ENCODE results near the gene FAM110D.

FAM110D gene

DNA sequence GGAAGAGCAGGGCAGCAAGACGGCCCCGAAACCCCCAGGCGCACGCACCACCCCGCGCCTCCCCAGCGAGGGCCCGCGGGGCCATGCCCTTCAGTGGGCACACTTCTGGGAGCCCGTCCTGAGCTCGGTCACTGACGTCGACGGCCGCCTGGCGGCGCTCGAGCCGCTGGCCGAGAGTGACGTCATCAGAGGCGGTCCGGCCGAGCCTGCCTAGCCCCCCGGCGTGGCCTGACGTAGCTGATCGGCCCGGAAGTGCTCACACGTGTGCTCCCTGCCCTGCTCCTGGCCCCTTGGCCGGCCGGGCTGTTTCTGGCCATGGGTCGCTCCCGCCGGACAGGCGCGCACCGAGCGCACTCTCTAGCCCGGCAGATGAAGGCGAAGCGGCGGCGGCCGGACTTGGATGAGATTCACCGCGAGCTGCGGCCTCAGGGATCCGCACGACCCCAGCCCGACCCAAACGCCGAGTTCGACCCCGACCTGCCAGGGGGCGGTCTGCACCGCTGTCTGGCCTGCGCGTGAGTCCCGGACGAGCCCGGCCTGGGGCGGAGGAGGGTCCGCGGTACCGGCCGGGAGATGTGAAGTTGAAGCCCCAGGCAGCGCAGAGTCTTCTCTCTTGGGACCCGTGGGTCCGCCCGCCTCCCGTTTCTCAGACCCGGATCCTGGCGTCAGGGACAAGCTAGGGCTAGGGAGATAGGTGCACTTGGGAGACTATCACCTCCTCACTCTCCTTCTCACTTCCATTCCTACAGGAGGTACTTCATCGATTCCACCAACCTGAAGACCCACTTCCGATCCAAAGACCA lies 11.0 kb downstream of the FAM110D start, which contains the start of gene ZNF593:
TSS of gene ZNF593 (plus strand) at position 240 of the 803 bp plus-strand sequence. CDS start at position 316, 76 bp downstream.
- H3K4me3 ChIP-seq (ENCODE audit: low read depth, low read length) = peak within 1 kb of the TSS; percentile 87
- TF ChIP-seq, protein P1, sequence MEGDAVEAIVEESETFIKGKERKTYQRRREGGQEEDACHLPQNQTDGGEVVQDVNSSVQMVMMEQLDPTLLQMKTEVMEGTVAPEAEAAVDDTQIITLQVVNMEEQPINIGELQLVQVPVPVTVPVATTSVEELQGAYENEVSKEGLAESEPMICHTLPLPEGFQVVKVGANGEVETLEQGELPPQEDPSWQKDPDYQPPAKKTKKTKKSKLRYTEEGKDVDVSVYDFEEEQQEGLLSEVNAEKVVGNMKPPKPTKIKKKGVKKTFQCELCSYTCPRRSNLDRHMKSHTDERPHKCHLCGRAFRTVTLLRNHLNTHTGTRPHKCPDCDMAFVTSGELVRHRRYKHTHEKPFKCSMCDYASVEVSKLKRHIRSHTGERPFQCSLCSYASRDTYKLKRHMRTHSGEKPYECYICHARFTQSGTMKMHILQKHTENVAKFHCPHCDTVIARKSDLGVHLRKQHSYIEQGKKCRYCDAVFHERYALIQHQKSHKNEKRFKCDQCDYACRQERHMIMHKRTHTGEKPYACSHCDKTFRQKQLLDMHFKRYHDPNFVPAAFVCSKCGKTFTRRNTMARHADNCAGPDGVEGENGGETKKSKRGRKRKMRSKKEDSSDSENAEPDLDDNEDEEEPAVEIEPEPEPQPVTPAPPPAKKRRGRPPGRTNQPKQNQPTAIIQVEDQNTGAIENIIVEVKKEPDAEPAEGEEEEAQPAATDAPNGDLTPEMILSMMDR (IDR thresholded peaks at IDR 0.05; ENCODE audit: low read depth, low read length, missing control alignments) = peak; percentile 99
- peak; percentile 71 for DNase-seq (ENCODE audit: low read depth)

DNA sequence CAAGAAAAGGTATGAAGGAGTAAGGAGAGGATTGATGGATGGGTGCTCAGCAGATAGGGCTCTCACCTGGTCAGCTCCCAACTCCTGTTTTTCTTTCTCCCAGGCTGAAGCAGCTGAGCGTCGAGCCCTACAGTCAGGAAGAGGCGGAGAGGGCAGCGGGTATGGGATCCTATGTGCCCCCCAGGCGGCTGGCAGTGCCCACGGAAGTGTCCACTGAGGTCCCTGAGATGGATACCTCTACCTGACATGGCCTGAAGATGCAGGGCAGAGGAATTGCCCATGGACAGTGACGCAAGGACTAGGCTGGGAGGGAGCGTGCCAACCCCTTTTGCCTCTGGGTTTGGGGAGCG lies 11.6 kb downstream of the FAM110D start:
- TF ChIP-seq, protein P1 (IDR thresholded peaks at IDR 0.05; ENCODE audit: low read depth, low read length, missing control alignments) = no peak
- no peak for DNase-seq (ENCODE audit: low read depth)
- H3K4me3 ChIP-seq (ENCODE audit: low read depth, low read length) = peak overlapping the region; percentile 87

DNA sequence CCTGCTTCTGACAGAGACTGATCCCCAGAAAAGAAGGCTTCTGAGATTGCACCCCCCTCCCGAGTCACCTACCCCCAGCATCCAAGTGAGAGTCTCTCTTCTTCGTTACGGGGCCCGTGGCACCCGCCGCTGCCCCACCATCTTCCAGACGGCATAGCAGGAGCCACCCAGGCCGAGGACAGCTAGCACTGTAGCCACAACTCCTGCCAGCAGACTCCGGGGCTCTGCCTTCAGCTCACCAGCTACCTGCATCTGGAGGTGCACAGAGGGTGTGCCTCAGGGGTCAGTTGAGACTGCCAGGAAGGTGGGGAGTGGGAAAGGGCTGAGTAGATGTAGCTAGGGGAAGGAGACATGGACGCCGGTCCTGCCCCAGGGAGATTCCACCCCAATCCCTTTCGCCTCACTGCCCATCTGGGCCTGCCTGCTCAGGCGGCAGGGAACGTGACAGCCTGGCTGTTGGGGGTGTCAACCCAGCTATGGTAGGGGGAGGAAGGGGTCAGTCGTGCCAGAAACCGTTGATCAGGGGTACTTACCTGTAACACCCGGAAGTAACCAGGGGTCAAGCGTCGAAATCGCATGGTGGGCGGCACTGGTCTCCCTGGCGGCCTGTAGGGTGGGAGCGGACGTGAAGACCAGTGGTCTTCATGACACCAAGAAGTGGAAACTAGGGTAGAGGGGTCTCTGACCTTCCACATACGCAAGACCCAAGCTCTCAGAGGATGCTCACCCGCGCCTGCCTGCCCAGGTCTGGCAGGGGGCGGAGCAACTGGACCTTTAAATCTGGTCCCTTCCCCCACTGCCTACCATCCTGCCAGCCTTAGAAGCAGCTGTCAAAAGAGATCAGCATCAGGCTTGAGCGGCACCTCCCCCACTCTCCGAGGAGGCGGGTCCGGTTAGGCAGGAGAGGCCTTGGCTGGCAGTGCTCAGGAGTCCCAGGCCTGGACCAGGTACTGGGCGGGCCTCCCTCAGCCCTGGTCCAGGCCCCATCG lies 12.5 kb downstream of the FAM110D start, which contains the start of gene ZNF593OS:
TSS of gene ZNF593OS (minus strand) at position 749 of the 989 bp plus-strand sequence. CDS start at position 578, 171 bp downstream.
- DNase-seq (ENCODE audit: low read depth) = no peak
- peak within 1 kb of the TSS; percentile 87 for H3K4me3 ChIP-seq (ENCODE audit: low read depth, low read length)
- TF ChIP-seq, protein P1 (IDR thresholded peaks at IDR 0.05; ENCODE audit: low read depth, low read length, missing control alignments) = no peak

DNA sequence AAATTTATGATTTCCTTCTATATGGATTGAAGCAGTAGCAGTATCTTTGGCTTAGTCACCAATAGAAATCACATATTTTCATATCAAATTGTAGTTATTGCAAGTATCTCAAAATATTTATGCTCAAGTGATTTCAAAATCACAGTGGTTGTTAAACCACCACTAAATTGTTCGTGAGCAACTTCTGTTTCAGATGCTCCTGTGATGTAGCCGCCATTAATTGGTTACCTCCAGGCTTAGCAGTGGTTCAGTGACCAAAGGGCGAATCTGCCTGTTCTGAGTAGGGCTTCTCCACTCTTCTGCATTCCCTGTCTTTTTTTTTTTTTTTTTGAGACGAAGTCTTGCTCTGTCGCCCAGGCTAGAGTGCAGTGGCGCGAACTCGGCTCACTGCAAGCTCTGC lies 16.5 kb downstream of the FAM110D start:
- no peak overlapping the region for H3K4me3 ChIP-seq (ENCODE audit: low read depth, low read length)
- TF ChIP-seq, protein P1 (IDR thresholded peaks at IDR 0.05; ENCODE audit: low read depth, low read length, missing control alignments) = no peak
- DNase-seq (ENCODE audit: low read depth) = no peak

DNA sequence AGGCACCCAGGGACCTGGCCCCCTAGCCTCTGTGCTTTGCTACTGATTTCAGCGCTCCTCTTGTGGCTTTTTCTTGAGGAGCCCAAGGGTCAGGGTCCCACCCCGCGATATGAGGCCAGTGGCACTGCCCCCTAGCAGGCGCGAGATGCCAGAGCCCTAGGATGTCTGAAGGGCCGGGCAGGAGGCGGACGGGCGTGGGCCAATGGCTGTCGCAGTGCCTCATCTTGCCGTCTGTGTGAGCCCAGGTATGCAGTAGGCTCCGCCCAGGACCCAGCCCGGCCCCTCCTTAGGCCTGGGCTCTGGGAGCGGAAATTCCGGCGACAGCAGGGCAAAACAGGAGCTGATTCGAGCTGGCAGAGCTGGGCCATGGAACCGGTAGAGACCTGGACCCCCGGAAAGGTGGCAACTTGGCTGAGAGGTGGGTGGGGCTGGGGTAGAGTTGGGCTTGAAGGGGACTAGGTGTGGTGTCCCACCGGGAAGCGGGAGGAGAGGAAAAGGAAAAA lies 18.4 kb downstream of the FAM110D start, which contains the start of gene CNKSR1:
TSS of gene CNKSR1 (plus strand) at position 310 of the 503 bp plus-strand sequence. CDS start at position 367, 57 bp downstream.
- DNase-seq (ENCODE audit: low read depth) = no peak
- TF ChIP-seq, protein P1 (IDR thresholded peaks at IDR 0.05; ENCODE audit: low read depth, low read length, missing control alignments) = no peak
- no peak within 1 kb of the TSS for H3K4me3 ChIP-seq (ENCODE audit: low read depth, low read length)

DNA sequence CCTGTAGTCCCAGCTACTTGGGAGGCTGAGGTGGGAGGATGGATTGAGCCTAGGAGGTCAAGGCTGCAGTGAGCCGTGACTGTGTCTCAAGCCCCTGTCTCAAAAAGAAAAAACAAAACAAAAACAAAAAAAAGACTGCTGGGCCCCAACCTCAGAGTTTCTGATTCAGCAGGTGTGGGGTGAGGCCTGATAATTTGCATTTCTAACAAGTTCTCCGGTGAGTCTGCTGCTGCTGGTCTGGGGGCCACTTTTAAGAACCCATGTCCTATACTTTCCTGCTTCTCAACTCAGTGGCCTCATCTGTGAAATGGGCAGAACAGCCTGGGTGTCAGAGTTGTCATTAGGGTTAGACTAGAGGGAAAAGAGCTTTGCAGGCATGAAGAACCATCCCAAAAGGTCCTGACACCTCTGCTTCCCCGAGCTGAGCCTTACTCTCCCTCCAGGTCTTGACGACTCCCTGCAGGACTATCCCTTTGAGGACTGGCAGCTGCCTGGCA lies 21.2 kb downstream of the FAM110D start:
- TF ChIP-seq, protein P1 (IDR thresholded peaks at IDR 0.05; ENCODE audit: low read depth, low read length, missing control alignments) = no peak

More for the DNA sequence above, 21.2 kb downstream of the FAM110D start:
- no peak overlapping the region for H3K4me3 ChIP-seq (ENCODE audit: low read depth, low read length)
- DNase-seq (ENCODE audit: low read depth) = peak; percentile 19
